NCI-H2081 (cell line): ENCODE data around the gene CNTN4.

Experiments used
- DNase-seq, 2 experiments: peaks; one replicate each; lab custom pipeline; 2025; lab: John Stamatoyannopoulos, UW

Gene CNTN4

GRCh38 chr3:2153053-2153452 lies 54.4 kb downstream of the CNTN4 start:
- no peak for DNase-seq

DNA sequence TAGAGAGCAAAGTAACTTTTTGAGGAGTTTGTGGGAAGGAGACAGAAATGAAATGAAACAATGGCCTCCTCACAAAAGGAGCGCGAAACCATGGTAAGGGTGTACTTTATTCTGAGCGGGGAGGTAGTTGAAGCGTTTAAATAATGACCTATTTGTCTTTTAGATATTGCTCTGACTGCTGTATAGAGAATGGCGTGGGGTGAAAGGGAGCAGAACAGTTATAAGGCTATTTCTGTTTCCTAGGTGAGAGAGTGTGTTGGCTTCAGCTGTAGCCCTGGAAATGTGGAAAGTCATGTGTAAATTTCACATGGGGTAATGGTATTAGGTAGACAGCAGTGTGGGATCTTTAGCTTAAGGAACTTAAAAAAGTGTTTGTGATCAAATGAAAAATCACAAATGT lies 54.9 kb downstream of the CNTN4 start:
- no peak for DNase-seq

- DNase-seq = no peak
These were observed 56.0 kb downstream of the CNTN4 start for GRCh38 chr3:2154621-2155020.

GRCh38 chr3:2156244-2156847 lies 57.7 kb downstream of the CNTN4 start:
- no peak for DNase-seq

- no peak for DNase-seq
These were observed 60.2 kb downstream of the CNTN4 start for GRCh38 chr3:2158828-2159227.

DNA sequence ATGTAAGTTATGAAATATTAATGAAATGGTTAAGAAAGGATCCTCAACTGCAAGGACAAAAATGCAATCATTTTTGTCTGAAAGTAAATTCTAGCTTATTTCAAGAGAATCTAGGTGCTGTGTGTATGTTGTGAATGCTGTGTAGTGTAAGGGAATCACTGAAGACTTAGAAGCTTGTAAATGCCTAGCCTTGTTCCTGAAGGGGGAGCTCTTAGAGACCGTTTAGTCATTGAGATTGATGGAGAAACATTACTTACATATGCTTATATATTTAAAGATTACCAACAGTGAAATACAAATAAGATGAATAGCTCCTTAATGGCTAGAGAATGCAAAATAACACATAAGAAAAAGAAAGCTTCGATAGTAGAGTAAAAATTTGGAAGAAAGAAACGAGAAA lies 67.9 kb downstream of the CNTN4 start:
- peak in 1 of 2 experiments; percentile 7 for DNase-seq

DNA sequence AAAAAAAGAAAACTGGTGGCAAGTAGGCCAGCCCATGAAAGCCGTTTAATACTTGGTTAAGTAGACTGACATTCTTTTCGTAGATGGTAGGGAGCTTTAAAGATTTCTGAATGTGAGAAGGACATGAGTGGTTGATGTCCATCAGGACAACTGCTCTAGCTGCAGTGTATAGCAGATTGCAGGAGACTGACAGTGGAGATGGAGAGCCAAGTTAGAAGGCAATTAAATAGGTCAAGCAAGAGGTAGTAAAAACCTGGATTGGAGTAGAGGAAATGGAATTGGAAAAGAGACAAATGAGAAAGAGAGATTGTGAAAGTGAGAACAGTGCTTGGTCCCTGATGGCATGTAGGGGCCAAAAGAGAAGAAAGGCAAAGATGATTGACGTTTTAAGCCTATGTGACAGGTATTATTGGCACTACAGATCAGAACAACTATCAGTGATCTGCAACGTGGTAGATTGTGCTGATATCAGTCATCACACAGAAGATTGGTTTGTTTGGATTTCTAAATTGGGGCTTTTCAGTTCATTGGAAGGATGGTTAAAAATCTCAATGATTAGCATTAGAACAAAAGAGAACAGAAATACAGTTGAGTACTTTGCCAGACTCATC lies 74.0 kb downstream of the CNTN4 start:
- DNase-seq = peak in 1 of 2 experiments; percentile 69

DNA sequence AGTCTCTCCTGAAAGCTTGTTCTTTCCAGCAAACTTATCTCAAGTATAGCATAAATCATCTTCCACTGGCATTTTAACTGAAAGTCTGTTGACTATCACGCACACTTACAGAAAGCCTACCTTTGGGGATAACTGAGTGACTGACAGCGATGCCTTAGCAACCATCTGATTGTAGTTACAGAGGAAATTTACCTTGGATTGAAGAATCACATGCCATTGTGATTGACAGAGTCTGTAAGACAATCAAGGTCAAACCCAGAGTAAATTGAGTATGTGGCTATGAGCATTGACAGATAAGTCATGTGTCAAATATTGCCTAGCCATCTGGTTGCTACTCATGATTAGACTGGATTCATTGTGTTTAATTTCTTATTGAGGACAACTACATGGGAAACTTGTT lies 82.0 kb downstream of the CNTN4 start:
- DNase-seq = no peak

- DNase-seq = no peak
These were observed 100.2 kb downstream of the CNTN4 start for GRCh38 chr3:2198776-2199279.

- no peak for DNase-seq
These were observed 105.4 kb downstream of the CNTN4 start for GRCh38 chr3:2204054-2204453.

DNA sequence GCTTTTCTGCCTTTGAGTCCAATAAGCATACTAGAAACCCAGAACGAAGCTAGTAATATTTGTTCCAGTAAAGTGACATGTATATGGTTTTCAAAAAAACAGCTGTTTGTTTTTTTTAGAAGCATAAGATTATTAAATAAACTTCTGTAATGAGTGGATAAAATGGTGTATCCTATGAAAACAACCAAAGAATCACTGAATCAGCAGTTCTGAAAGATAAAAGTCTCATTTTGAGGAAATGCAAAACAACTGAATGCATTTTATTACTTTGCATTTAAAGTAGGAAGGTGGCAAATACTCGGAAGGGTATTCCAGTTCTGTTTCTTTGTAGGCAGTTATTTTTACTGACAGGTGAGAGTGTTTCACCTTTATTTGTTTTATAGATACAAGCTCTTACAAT lies 107.0 kb downstream of the CNTN4 start:
- no peak for DNase-seq

DNA sequence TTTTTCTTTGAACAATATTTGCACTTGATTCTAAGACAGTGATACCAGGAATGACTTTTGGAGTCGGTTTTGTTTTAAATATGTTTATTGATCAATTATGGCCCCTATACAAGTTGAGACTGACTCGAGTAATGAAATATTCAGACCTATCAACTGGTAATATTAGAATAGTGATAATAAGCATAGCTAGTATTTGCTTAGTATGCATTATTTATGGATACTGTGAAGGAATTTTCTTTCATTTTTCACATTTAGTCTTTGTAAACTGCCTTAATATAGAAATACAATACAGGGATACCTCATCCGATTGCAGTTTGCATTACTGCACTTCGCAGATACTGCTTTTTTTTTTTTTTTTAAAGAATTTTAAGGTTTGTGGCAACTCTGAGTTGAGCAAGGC lies 107.9 kb downstream of the CNTN4 start:
- no peak for DNase-seq

- no peak for DNase-seq
These were observed 112.9 kb downstream of the CNTN4 start for GRCh38 chr3:2211568-2211967.

- no peak for DNase-seq
These were observed 113.5 kb downstream of the CNTN4 start for GRCh38 chr3:2212206-2212605.

DNA sequence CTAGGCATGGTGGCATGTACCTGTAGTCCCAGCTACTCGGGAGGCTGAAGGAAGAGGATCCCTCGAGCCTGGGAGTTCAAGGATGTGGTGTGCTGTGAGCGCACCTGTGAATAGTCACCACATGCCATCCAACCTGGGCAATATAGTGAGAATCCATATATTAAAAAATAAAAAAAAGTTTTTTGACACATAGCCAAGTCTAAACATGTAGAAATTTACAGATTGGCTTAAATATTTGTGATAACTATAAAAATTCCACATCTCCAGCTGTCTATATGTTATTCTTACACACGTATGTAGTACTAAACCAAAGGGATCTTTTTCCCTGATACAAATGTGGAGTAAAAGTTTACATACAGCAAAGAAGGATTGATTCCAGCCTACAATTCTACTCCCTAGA lies 119.7 kb downstream of the CNTN4 start:
- DNase-seq = no peak

DNA sequence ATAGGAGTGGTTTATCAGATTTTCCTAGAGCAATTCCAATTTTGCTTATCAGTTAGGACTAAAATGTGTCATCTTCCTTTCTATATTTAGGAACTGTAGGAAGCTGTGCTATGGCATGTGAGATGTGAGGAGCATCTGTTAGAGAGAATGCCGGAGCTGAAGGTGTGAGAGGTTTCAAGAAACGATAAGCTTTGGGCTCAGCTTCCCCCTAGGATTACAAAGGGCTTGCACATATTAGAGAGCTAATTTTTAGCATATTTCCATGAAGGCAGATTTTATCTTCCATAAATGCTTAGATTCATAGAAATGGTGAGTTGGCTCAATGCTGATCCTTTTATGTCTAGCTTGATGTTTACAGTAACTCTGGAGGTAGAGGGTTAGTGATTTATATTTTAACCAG lies 120.2 kb downstream of the CNTN4 start:
- DNase-seq = no peak

- DNase-seq = no peak
These were observed 137.5 kb downstream of the CNTN4 start for GRCh38 chr3:2236203-2236602.

DNA sequence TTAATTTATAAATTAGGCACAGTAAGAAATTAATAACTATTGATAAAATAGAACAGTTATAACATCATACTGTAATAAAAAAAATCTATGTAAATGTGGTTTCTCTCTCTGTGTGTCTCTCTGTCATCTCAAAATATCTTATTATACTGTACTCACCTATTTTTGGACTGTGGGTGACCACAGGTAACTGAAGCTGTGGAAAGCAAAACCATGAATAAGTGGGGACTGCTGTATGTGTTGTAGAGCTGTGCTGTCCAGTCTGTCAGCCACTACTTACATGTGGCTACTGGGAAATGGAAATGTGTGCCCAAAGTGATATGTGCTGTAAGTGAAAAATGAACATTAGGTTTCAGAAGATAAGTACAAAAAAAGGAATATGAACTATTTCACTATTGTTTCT lies 145.5 kb downstream of the CNTN4 start:
- DNase-seq = no peak

- DNase-seq = peak in 1 of 2 experiments; percentile 46
These were observed 148.4 kb downstream of the CNTN4 start for GRCh38 chr3:2246873-2247648.

GRCh38 chr3:2247831-2248230 lies 149.2 kb downstream of the CNTN4 start:
- DNase-seq = no peak

DNA sequence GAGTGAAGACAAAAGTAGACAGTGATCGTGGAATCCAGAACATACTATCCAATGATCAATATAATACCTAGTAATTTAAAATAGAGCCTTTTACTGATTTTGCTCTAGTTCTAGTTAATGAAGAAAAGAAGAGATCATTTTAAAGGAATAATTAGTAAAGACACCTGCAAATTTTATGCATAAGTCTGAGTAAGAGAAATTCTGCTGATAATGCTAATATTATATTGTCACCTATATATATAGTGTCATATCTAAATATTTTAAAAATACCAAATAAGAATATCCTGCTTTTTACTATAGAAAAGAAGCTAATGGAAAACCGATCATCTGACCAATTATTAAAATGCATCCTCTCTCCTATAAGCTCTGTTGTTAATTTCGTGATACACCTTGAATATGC lies 152.1 kb downstream of the CNTN4 start:
- DNase-seq = no peak

GRCh38 chr3:2261747-2262146 lies 163.1 kb downstream of the CNTN4 start:
- no peak for DNase-seq

DNA sequence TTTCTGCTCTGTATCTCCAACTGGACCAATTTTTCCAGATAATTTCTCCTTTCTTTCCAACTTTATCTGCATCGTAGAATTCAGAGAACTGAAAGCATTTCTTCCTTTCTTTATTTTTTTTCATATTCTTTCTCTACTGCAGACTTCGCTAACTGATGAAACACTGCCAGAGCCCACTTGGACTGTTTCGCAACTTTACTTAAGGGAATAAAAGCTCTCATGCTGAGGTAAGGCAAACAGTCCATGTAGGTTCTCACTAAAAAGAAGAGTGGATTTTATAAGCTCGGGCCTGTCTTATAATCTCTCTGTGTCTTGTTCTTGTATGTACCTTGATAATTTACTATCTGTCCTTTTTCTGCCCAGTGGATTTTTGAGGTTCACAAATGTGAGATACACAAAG lies 163.5 kb downstream of the CNTN4 start:
- DNase-seq = no peak
